A673 (cell line): ENCODE data around the gene TRPV4. TPM values are rescaled to one million over a fixed set of nuclear protein-coding genes. Genes with fewer than 3 reads are reported as not detected.
A peak's percentile ranks its signal among the peaks of the same experiment; 100 is the strongest.

Source experiments
- BruUV-seq: library from RNA; stranded (reverse); fragments of 400-500 nt; replicated peaks from 2 replicates; lab custom pipeline; 2021; lab: Mats Ljungman, UMichigan
- CTCF ChIA-PET: fragments of 300-600 bp; sonication (Branson Sonifier 250); formaldehyde crosslinking; loops from one replicate; lab custom pipeline; 2022; ENCODE audit warnings: antibody characterized with exemption; lab: Charles Lee
- POLR2A ChIA-PET: fragments of 300-600 bp; sonication (Branson Sonifier 250); formaldehyde crosslinking; loops from one replicate; lab custom pipeline; 2022; ENCODE audit warnings: antibody characterized with exemption; ENCODE audit not compliant: low non-redundant PET; lab: Charles Lee
- DNase-seq: peaks from one replicate; pipeline ENCODE4 v3.0.0-alpha.2; 2015; ENCODE audit warnings: low spot score
- H3K27ac ChIP-seq: fragments of 200-600 bp; sonication (generic); 2 replicates; pipeline ENCODE4 v1.5.1; 2016; ENCODE audit warnings: mixed run types, low read depth, mild to moderate bottlenecking, mixed read lengths, antibody characterized with exemption, low read length; ENCODE audit not compliant: poor library complexity, severe bottlenecking
- H3K27me3 ChIP-seq: fragments of 200-600 bp; sonication (generic); replicated peaks from 2 replicates; pipeline ENCODE4 v1.6.1; 2017; ENCODE audit warnings: mixed run types, low read depth, mild to moderate bottlenecking, mixed read lengths, antibody characterized with exemption, low read length; ENCODE audit not compliant: insufficient read depth, poor library complexity
- H3K36me3 ChIP-seq: fragments of 200-600 bp; sonication (generic); 2 replicates; pipeline ENCODE4 v1.6.1; 2016; ENCODE audit warnings: mixed run types, mild to moderate bottlenecking, mixed read lengths, antibody characterized with exemption, low read length; ENCODE audit not compliant: insufficient read depth, poor library complexity, severe bottlenecking
- H3K4me1 ChIP-seq: fragments of 200-600 bp; sonication (generic); 2 replicates; pipeline ENCODE4 v1.6.1; 2017; ENCODE audit warnings: mixed run types, mild to moderate bottlenecking, mixed read lengths, antibody characterized with exemption, low read length; ENCODE audit not compliant: insufficient read depth, poor library complexity, severe bottlenecking
- H3K4me3 ChIP-seq: fragments of 200-600 bp; sonication (generic); 2 replicates; pipeline ENCODE4 v1.5.1; 2016; ENCODE audit warnings: low read depth, mixed run types, mild to moderate bottlenecking, mixed read lengths, low read length; ENCODE audit not compliant: poor library complexity, severe bottlenecking
- H3K9me3 ChIP-seq: fragments of 200-600 bp; sonication (generic); 2 replicates; pipeline ENCODE4 v1.6.1; 2016; ENCODE audit warnings: mixed run types, low read depth, mild to moderate bottlenecking, mixed read lengths, antibody characterized with exemption, low read length; ENCODE audit not compliant: poor library complexity, severe bottlenecking
- CTCF ChIP-seq: fragments of 300-800, 200-600 bp; sonication (generic); conservative IDR thresholded peaks from 2 replicates; pipeline ENCODE4 v1.5.1; 2017; ENCODE audit warnings: low read depth, mild to moderate bottlenecking, antibody characterized with exemption, low read length, moderate library complexity, mixed read lengths
- EZH2 ChIP-seq: fragments of 200-600 bp; sonication (generic); IDR thresholded peaks from 2 replicates; pipeline ENCODE4 v1.6.1; 2017; ENCODE audit warnings: borderline replicate concordance, low read depth, mild to moderate bottlenecking, mixed read lengths, antibody characterized with exemption, low read length; ENCODE audit not compliant: poor library complexity, severe bottlenecking
- intact Hi-C: fragments of 100-400 bp; cut with micrococcal nuclease; formaldehyde crosslinking; loops from one replicate; pipeline ENCODE4 v1.10.0; 2022; ENCODE audit not compliant: unreplicated experiment
- total RNA-seq: library from RNA; stranded (reverse); gene quantifications from 2 replicates; pipeline ENCODE4 v1.2.3, GENCODE V29; 2021

The TRPV4 gene
- total RNA-seq, 1 experiment from 2014 or later, result 0.11 TPM

- TF ChIP-seq EZH2 (no peak), CTCF (peak; percentile 26; the same call in 1 of the 2 replicates)
- BruUV-seq, result no TSS peak
- no peaks in the 10 kb centered on the region for H3K4me1 ChIP-seq
- no peaks in the 10 kb centered on the region for H3K27me3 ChIP-seq
- no peak overlapping the region for H3K27ac ChIP-seq
- H3K4me3 ChIP-seq, result no peak overlapping the region
- intact Hi-C loops, result no loop called here
- no peak for DNase-seq
- H3K36me3 ChIP-seq, result no peaks in the 10 kb centered on the region
- ChIA-PET CTCF (no interaction called here), POLR2A (no interaction called here)
- H3K9me3 ChIP-seq, result no peaks in the 10 kb centered on the region
These were observed 69.1 kb downstream of the TRPV4 start for GRCh38 chr12:109764123-109764522.

- CTCF ChIA-PET, result no interaction called here
- Histone ChIP-seq H3K4me1 (no peaks in the 10 kb centered on the region), H3K4me3 (no peak overlapping the region), H3K27me3 (no peaks in the 10 kb centered on the region), H3K27ac (no peak overlapping the region), H3K36me3 (no peaks in the 10 kb centered on the region), H3K9me3 (no peaks in the 10 kb centered on the region)
- BruUV-seq, result no TSS peak
- TF ChIP-seq CTCF, result no peak
- no peak for TF ChIP-seq EZH2
- peak; percentile 36 for DNase-seq
- intact Hi-C loops, result no loop called here
- POLR2A ChIA-PET, result no interaction called here
These were observed 69.9 kb downstream of the TRPV4 start for GRCh38 chr12:109763201-109763841.

- no TSS peak for BruUV-seq
- H3K36me3 ChIP-seq, result no peaks in the 10 kb centered on the region
- CTCF ChIA-PET, result no interaction called here
- intact Hi-C loops, result no loop called here
- no peaks in the 10 kb centered on the region for H3K4me1 ChIP-seq
- no peaks in the 10 kb centered on the region for H3K9me3 ChIP-seq
- H3K27me3 ChIP-seq, result no peaks in the 10 kb centered on the region
- TF ChIP-seq CTCF (no peak), EZH2 (no peak)
- H3K4me3 ChIP-seq, result no peak overlapping the region
- no peak for DNase-seq
- no peak overlapping the region for H3K27ac ChIP-seq
- POLR2A ChIA-PET, result no interaction called here
These were observed 70.5 kb downstream of the TRPV4 start for GRCh38 chr12:109762673-109763191.
